GM23338 (cell line): ENCODE data around the gene ZDHHC11B. TPM values are rescaled to one million over a fixed set of nuclear protein-coding genes. Genes with fewer than 3 reads are reported as not detected.

Experiments used
- ATAC-seq: fragments of 200-7000 bp; cut with Tn5 transposase; 3 replicates; pipeline ENCODE4 v1.9.1; 2020
- DNase-seq: peaks from one replicate; pipeline ENCODE4 v3.0.0-alpha.2; 2015; ENCODE audit warnings: low spot score
- H2AFZ ChIP-seq: fragments of 200-600 bp; sonication (generic); 2 replicates; pipeline ENCODE4 v1.8.0; 2016; ENCODE audit warnings: antibody characterized with exemption, mild to moderate bottlenecking, moderate library complexity
- H3F3A ChIP-seq: fragments of 200-600 bp; sonication (generic); replicated peaks from 2 replicates; pipeline ENCODE4 v1.8.0; 2017; ENCODE audit warnings: antibody characterized with exemption, mixed run types, low read depth
- H3K27ac ChIP-seq: fragments of 200-600 bp; sonication (generic); 2 replicates; pipeline ENCODE4 v1.6.1; 2016; ENCODE audit warnings: low read depth
- H3K27me3 ChIP-seq: fragments of 200-600 bp; sonication (generic); 2 replicates; pipeline ENCODE4 v1.8.0; 2016; ENCODE audit warnings: mild to moderate bottlenecking, mixed run types, moderate library complexity; ENCODE audit not compliant: insufficient read depth
- H3K36me3 ChIP-seq: fragments of 200-600 bp; sonication (generic); 2 replicates; pipeline ENCODE4 v1.8.0; 2016; ENCODE audit warnings: mild to moderate bottlenecking; ENCODE audit not compliant: insufficient read depth
- H3K4me1 ChIP-seq: fragments of 200-600 bp; sonication (generic); 2 replicates; pipeline ENCODE4 v1.8.0; 2016; ENCODE audit warnings: mild to moderate bottlenecking, moderate library complexity; ENCODE audit not compliant: insufficient read depth
- H3K4me2 ChIP-seq: fragments of 200-600 bp; sonication (generic); 2 replicates; pipeline ENCODE4 v1.7.1; 2017; ENCODE audit warnings: mixed run types
- H3K4me3 ChIP-seq: fragments of 200-600 bp; sonication (generic); 2 replicates; pipeline ENCODE4 v1.6.1; 2016; ENCODE audit warnings: mixed run types
- H3K79me2 ChIP-seq: fragments of 200-600 bp; sonication (generic); replicated peaks from 2 replicates; pipeline ENCODE4 v1.8.0; 2017; ENCODE audit warnings: mild to moderate bottlenecking; ENCODE audit not compliant: insufficient read depth
- H3K9me2 ChIP-seq: fragments of 200-600 bp; sonication (generic); 2 replicates; pipeline ENCODE4 v1.8.0; 2017; ENCODE audit not compliant: insufficient read depth
- H4K20me1 ChIP-seq: fragments of 200-600 bp; sonication (generic); replicated peaks from 2 replicates; pipeline ENCODE4 v1.8.0; 2017; ENCODE audit warnings: mild to moderate bottlenecking; ENCODE audit not compliant: insufficient read depth
- H3K27ac Mint-ChIP-seq: 2 replicates; pipeline ENCODE4 v1.8.0; 2020; ENCODE audit warnings: inconsistent platforms, mild to moderate bottlenecking, moderate library complexity, mixed read lengths
- H3K27me3 Mint-ChIP-seq: 3 replicates; pipeline ENCODE4 v1.8.0; 2022; ENCODE audit warnings: low read depth, mild to moderate bottlenecking, moderate library complexity, mixed read lengths, inconsistent platforms; ENCODE audit not compliant: insufficient read depth, poor library complexity
- H3K36me3 Mint-ChIP-seq: 3 replicates; pipeline ENCODE4 v1.8.0; 2021; ENCODE audit warnings: low read depth, mild to moderate bottlenecking, inconsistent platforms, moderate library complexity, mixed read lengths
- H3K4me1 Mint-ChIP-seq: 3 replicates; pipeline ENCODE4 v1.8.0; 2020; ENCODE audit warnings: mild to moderate bottlenecking, inconsistent platforms, mixed read lengths
- H3K4me3 Mint-ChIP-seq: 3 replicates; pipeline ENCODE4 v1.8.0; 2021; ENCODE audit warnings: moderate library complexity, mild to moderate bottlenecking, inconsistent platforms, mixed read lengths
- H3K9me3 Mint-ChIP-seq: 3 replicates; pipeline ENCODE4 v1.8.0; 2020; ENCODE audit warnings: moderate library complexity, mild to moderate bottlenecking, inconsistent platforms, mixed read lengths
- CREB1 ChIP-seq: fragments of 250-450 bp; sonication (Bioruptor Pico); IDR thresholded peaks from 2 replicates; pipeline ENCODE4 v1.5.0; 2020; ENCODE audit warnings: low read depth, mild to moderate bottlenecking, moderate library complexity
- CTCF ChIP-seq, 2 experiments: fragments of 200-600 bp in 1 of 2; sonication (generic) in 1 of 2; conservative IDR thresholded peaks; 2 replicates each; pipeline versions ENCODE4 v1.5.1 to v1.6.1; 2016 to 2017; ENCODE audit warnings: antibody characterized with exemption in 2 of 2, low read depth in 2 of 2, mild to moderate bottlenecking in 2 of 2, moderate library complexity in 1 of 2
- ETS1 ChIP-seq: IDR thresholded peaks from 2 replicates; pipeline ENCODE4 v1.6.1; 2016; ENCODE audit warnings: antibody characterized with exemption
- EZH2 ChIP-seq: fragments of 200-600 bp; sonication (generic); IDR thresholded peaks from one replicate; pipeline ENCODE4 v1.8.0; 2017; ENCODE audit warnings: antibody characterized with exemption, mild to moderate bottlenecking, low read depth; ENCODE audit not compliant: unreplicated experiment
- POLR2AphosphoS5 ChIP-seq: IDR thresholded peaks from 2 replicates; pipeline ENCODE4 v1.6.1; 2016; ENCODE audit warnings: antibody characterized with exemption, low read depth
- REST ChIP-seq: IDR thresholded peaks from one replicate; pipeline ENCODE4 v1.6.1; 2018; ENCODE audit warnings: antibody characterized with exemption; ENCODE audit not compliant: unreplicated experiment
- ZNF114 ChIP-seq: fragments of 250-450 bp; sonication (Bioruptor Pico); IDR thresholded peaks from 2 replicates; pipeline ENCODE4 v1.5.0; 2020; ENCODE audit warnings: mild to moderate bottlenecking, moderate library complexity
- ZNF331 ChIP-seq: fragments of 250-450 bp; sonication (Bioruptor Pico); IDR thresholded peaks from 2 replicates; pipeline ENCODE4 v1.5.0; 2020; ENCODE audit warnings: low read depth, mild to moderate bottlenecking, moderate library complexity
- polyA plus RNA-seq: library from polyadenylated mRNA; unstranded; fragments of >200 nt; fragmentation: Nextera tagmentation; extraction: Ambion mirVana; gene quantifications from 2 replicates; pipeline ENCODE4 v1.2.1, GENCODE V29; 2016
- total RNA-seq: library from RNA; depleted of rRNA; stranded (reverse); fragments of >200 nt; shearing (Covaris generic); gene quantifications from 2 replicates; pipeline ENCODE4 v1.2.3, GENCODE V29; 2014

Gene ZDHHC11B
- total and polyA plus RNA-seq, 2 experiments from 2014 or later, result 0.89 to 1.2 TPM

GRCh38 chr5:757346-757930 lies 27.1 kb downstream of the ZDHHC11B start:
- H3K79me2 ChIP-seq, result no peaks in the 10 kb centered on the region
- H3K4me3 ChIP-seq, result no peak overlapping the region
- H2AFZ ChIP-seq, result no peak overlapping the region
- no peak overlapping the region for H3K27ac ChIP-seq
- H3K9me2 ChIP-seq, result no peaks in the 10 kb centered on the region
- H3K4me3 Mint-ChIP-seq, result no peak overlapping the region
- no peak overlapping the region for H3K27ac Mint-ChIP-seq
- no peaks in the 10 kb centered on the region for H3K36me3 ChIP-seq
- H3K4me1 ChIP-seq, result no peaks in the 10 kb centered on the region
- H3K27me3 ChIP-seq, result no peaks in the 10 kb centered on the region
- H3K36me3 Mint-ChIP-seq, result no peaks in the 10 kb centered on the region; the same call in 2 of the 3 replicates
- DNase-seq (no peak), ATAC-seq (no peak; the same call in 2 of the 3 replicates)
- peaks cover 18% of the 10 kb centered on the region for H3K27me3 Mint-ChIP-seq
- no peaks in the 10 kb centered on the region; the same call in 1 of the 2 replicates for H4K20me1 ChIP-seq
- TF ChIP-seq EZH2, result no peak
- TF ChIP-seq ZNF114 (CRISPR knock-in tag), result no peak
- no peak for TF ChIP-seq ETS1
- no peak for TF ChIP-seq CREB1
- TF ChIP-seq CTCF (conservative IDR thresholded peaks at IDR 0.05; ENCODE audit: low read depth in 2 of 2), result no peak
- no peaks in the 10 kb centered on the region for H3F3A ChIP-seq
- no peaks in the 10 kb centered on the region for H3K4me1 Mint-ChIP-seq
- no peak overlapping the region for H3K4me2 ChIP-seq
- H3K9me3 Mint-ChIP-seq, result no peaks in the 10 kb centered on the region

DNA sequence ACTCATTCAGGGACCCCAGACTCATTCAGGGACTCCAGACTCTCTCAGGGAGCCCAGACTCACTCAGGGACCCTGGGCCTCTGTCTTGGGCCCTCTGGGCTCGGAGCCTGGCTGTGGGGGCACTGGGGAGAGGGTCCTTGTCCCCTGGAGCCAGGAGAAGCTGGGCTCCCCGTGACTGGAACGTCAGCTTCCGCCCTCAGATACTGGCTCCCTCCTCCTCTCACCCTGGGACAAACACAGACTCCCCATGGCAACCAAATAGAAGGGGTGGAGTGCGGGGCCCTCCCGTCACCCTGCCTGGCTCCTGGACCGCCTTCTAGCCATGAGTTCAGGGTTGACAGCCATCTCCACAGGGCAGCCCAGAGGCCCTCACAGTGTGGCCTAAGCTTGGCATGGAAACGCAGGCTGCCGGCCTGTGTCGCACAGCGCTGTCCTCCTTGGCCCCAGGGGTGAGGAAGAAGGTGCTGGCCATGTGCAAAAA lies 27.6 kb downstream of the ZDHHC11B start:
- Histone ChIP-seq H3K27me3 (no peaks in the 10 kb centered on the region), H2AFZ (no peak overlapping the region), H3K9me2 (no peaks in the 10 kb centered on the region), H3K79me2 (no peaks in the 10 kb centered on the region), H3K4me1 (no peaks in the 10 kb centered on the region), H3F3A (no peaks in the 10 kb centered on the region), H3K4me2 (no peak overlapping the region), H3K36me3 (no peaks in the 10 kb centered on the region), H3K27ac (no peak overlapping the region), H4K20me1 (no peaks in the 10 kb centered on the region; the same call in 1 of the 2 replicates), H3K4me3 (no peak overlapping the region)
- H3K36me3 Mint-ChIP-seq, result no peaks in the 10 kb centered on the region; the same call in 2 of the 3 replicates
- H3K27me3 Mint-ChIP-seq, result peaks cover 18% of the 10 kb centered on the region
- no peaks in the 10 kb centered on the region for H3K9me3 Mint-ChIP-seq
- no peak overlapping the region for H3K27ac Mint-ChIP-seq
- no peaks in the 10 kb centered on the region for H3K4me1 Mint-ChIP-seq
- H3K4me3 Mint-ChIP-seq, result no peak overlapping the region
- no peak; the same call in 2 of the 3 replicates for ATAC-seq
- no peak for DNase-seq
- TF ChIP-seq REST (no peak), POLR2AphosphoS5 (no peak), EZH2 (no peak), ZNF114 (CRISPR knock-in tag) (no peak), ZNF331 (CRISPR knock-in tag) (no peak)
